HG03175 (cell line): ENCODE data around the gene HOXB6.

ENCODE experiments used
- ATAC-seq: cut with Tn5 transposase; IDR thresholded peaks from one replicate; pipeline ENCODE4 v1.9.1; 2021; ENCODE audit warnings: mild to moderate bottlenecking, moderate library complexity; ENCODE audit not compliant: unreplicated experiment

HOXB6 gene

GRCh38 chr17:48569674-48570324, 35.0 kb downstream of the HOXB6 start:
- no peak for ATAC-seq

- no peak for ATAC-seq
These were observed 35.6 kb downstream of the HOXB6 start for GRCh38 chr17:48569240-48569582.

GRCh38 chr17:48568499-48569239, 36.1 kb downstream of the HOXB6 start:
- ATAC-seq = no peak

- ATAC-seq = no peak
These were observed 37.0 kb downstream of the HOXB6 start for GRCh38 chr17:48567646-48568354.

GRCh38 chr17:48567209-48567608, 37.6 kb downstream of the HOXB6 start:
- ATAC-seq = no peak

GRCh38 chr17:48566717-48567116, 38.1 kb downstream of the HOXB6 start:
- ATAC-seq = no peak

- no peak for ATAC-seq
These were observed 38.7 kb downstream of the HOXB6 start for GRCh38 chr17:48565925-48566710.

GRCh38 chr17:48565022-48565554, 39.7 kb downstream of the HOXB6 start:
- no peak for ATAC-seq

GRCh38 chr17:48564188-48565021, 40.4 kb downstream of the HOXB6 start:
- no peak for ATAC-seq

GRCh38 chr17:48563867-48564187, 41.0 kb downstream of the HOXB6 start:
- no peak for ATAC-seq

GRCh38 chr17:48563385-48563838, 41.4 kb downstream of the HOXB6 start:
- no peak for ATAC-seq

- no peak for ATAC-seq
These were observed 41.9 kb downstream of the HOXB6 start for GRCh38 chr17:48562934-48563333.

- peak; percentile 55 for ATAC-seq
These were observed 42.6 kb downstream of the HOXB6 start for GRCh38 chr17:48561884-48562810.

- no peak for ATAC-seq
These were observed 44.7 kb downstream of the HOXB6 start for GRCh38 chr17:48559840-48560817.

GRCh38 chr17:48559122-48559839, 45.5 kb downstream of the HOXB6 start:
- ATAC-seq = no peak

- no peak for ATAC-seq
These were observed 46.0 kb downstream of the HOXB6 start for GRCh38 chr17:48558831-48559121.

GRCh38 chr17:48558057-48558830, 46.5 kb downstream of the HOXB6 start:
- no peak for ATAC-seq
